Measurements from ENCODE around the gene CPNE5.

The CPNE5 gene

GRCh38 chr6:36838896-36839748 is at the start of gene CPNE5:
Gene CPNE5 (minus strand): TSS chr6:36839444. CDS start chr6:36839377, 67 bp downstream.
- H3K27me3 ChIP-seq (ENCODE audit: control insufficient read depth, insufficient read depth, low read length), result peaks cover 77% of the 10 kb centered on the region
- H3K9ac ChIP-seq (ENCODE audit: low read length), result no peak within 1 kb of the TSS
- H3K4me3 ChIP-seq (ENCODE audit: low read depth, low read length), result peak within 1 kb of the TSS; percentile 64
- no peaks in the 10 kb centered on the region for H3K9me3 ChIP-seq (ENCODE audit: control insufficient read depth, insufficient read depth, low read depth, low read length)
- H3K36me3 ChIP-seq (ENCODE audit: control insufficient read depth, insufficient read depth, low read length), result no peaks in the 10 kb centered on the region
- no peak within 1 kb of the TSS for H3K27ac ChIP-seq (ENCODE audit: low read depth, low read length)
- H3K4me1 ChIP-seq (ENCODE audit: control insufficient read depth, insufficient read depth, low read length), result peaks cover 17% of the 10 kb centered on the region

DNA sequence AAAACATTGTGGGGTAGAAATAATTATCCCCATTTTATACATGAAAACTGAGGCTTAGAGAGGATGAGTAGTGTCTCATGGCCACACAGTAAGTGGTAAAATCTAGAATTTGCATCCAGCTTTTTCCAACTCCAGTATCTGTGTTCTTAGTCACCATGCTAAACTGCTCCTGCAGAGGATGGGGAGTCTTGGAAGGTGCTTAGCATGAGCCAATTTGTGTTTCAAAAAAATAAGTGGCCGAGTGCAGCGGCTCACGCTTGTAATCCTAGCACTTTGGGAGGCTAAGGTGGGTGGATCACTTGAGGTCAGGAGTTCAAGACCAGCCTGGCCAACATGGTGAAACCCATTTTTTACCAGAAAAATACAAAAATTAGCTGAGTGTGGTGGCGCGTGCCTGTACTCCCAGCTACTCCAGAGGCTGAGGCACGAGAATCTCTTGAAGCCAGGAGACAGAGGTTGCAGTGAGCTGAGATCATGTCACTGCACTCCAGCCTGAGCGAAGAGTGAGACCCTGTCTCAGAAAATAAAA is 48.9 kb upstream of the CPNE5 start:
- no peak overlapping the region for H3K4me3 ChIP-seq (ENCODE audit: low read depth, low read length)
- no peak overlapping the region for H3K27ac ChIP-seq (ENCODE audit: low read depth, low read length)
- H3K4me1 ChIP-seq (ENCODE audit: control insufficient read depth, insufficient read depth, low read length), result peaks cover 5% of the 10 kb centered on the region
- no peaks in the 10 kb centered on the region for H3K9me3 ChIP-seq (ENCODE audit: control insufficient read depth, insufficient read depth, low read depth, low read length)
- no peaks in the 10 kb centered on the region for H3K27me3 ChIP-seq (ENCODE audit: control insufficient read depth, insufficient read depth, low read length)
- H3K36me3 ChIP-seq (ENCODE audit: control insufficient read depth, insufficient read depth, low read length), result no peaks in the 10 kb centered on the region
- H3K9ac ChIP-seq (ENCODE audit: low read length), result no peak overlapping the region

GRCh38 chr6:36886950-36887618 is 47.8 kb upstream of the CPNE5 start:
- H3K9me3 ChIP-seq (ENCODE audit: control insufficient read depth, insufficient read depth, low read depth, low read length), result no peaks in the 10 kb centered on the region
- no peak overlapping the region for H3K27ac ChIP-seq (ENCODE audit: low read depth, low read length)
- H3K9ac ChIP-seq (ENCODE audit: low read length), result no peak overlapping the region
- H3K4me1 ChIP-seq (ENCODE audit: control insufficient read depth, insufficient read depth, low read length), result peaks cover 5% of the 10 kb centered on the region
- peak overlapping the region; percentile 21; the same call in 1 of the 2 replicates for H3K4me3 ChIP-seq (ENCODE audit: low read depth, low read length)
- no peaks in the 10 kb centered on the region for H3K27me3 ChIP-seq (ENCODE audit: control insufficient read depth, insufficient read depth, low read length)
- no peaks in the 10 kb centered on the region for H3K36me3 ChIP-seq (ENCODE audit: control insufficient read depth, insufficient read depth, low read length)

DNA sequence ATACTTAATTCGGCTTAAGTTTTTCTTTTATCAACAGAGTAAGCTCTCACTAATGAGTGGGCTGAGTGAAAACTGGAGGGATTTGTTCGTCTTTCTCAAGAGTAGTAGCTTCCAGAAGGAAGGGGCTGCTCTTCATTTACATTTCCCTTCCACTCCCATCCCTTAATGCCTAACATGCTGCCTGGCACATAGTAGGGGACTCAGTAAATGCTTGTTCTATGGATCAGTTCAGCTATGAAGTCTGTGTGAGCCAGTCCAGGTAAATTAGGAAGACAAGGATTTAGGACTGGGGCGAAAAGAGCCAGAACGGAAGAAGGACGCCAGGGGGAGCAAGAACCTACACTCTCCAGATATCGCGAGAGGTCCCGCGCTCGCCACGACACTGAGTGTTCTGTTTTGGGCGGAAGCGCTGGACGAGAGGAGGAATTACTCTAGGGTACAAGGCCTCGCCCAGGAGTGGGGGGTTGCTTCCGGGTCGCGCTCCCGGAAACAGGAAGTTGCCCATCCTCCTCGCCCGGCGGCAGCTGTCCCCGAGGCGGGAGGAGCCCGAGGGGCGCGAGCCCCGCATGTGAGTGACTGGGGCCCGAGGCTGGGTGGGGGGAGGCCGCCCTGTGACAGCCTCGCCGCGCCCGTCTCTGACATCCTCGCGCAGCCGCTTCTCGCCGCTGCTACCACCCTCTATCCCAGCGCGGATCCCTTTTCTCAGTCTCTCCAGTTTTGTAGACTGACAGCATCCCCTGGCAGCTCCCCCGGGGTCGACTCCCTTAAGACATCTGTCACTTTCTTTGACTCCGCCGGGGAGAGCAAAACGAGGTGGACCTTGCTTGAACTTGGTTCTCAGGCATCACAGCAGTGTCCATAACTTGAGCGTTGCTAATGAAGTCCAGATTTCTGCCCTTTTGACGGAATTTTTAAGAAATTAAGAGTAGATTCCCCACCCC is 46.5 kb upstream of the CPNE5 start, which contains the start of gene C6orf89:
TSS of gene C6orf89 (plus strand) at position 492 of the 941 bp plus-strand sequence. CDS start 13,493 bp downstream, outside the sequence.
- peak within 1 kb of the TSS; percentile 19; the same call in 1 of the 2 replicates for H3K27ac ChIP-seq (ENCODE audit: low read depth, low read length)
- H3K27me3 ChIP-seq (ENCODE audit: control insufficient read depth, insufficient read depth, low read length), result no peaks in the 10 kb centered on the region
- H3K9ac ChIP-seq (ENCODE audit: low read length), result peak within 1 kb of the TSS; percentile 37
- H3K4me3 ChIP-seq (ENCODE audit: low read depth, low read length), result peak within 1 kb of the TSS; percentile 79
- H3K36me3 ChIP-seq (ENCODE audit: control insufficient read depth, insufficient read depth, low read length), result no peaks in the 10 kb centered on the region
- H3K4me1 ChIP-seq (ENCODE audit: control insufficient read depth, insufficient read depth, low read length), result peaks cover 5% of the 10 kb centered on the region
- peaks cover 4% of the 10 kb centered on the region for H3K9me3 ChIP-seq (ENCODE audit: control insufficient read depth, insufficient read depth, low read depth, low read length)

DNA sequence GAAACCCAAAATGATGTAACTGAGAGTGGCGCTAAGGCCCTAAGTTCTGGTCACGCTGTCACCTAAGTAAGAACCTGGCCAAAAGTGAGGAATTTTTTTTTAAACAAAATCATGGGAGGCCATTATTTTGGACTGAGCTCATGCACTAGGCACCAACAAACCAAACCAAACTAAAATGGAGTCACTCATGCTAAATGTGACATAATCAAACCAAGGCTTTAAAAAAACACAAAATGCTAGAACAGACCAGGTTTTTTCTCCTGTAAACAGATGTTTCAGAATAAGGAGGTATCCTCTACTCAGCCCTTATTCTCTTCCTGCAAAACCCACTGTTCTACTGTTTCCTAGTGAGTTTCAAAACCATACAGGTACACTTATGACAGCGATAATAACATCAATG is 45.4 kb upstream of the CPNE5 start:
- Histone ChIP-seq H3K9me3 (ENCODE audit: control insufficient read depth, insufficient read depth, low read depth, low read length) (peaks cover 4% of the 10 kb centered on the region), H3K27ac (ENCODE audit: low read depth, low read length) (no peak overlapping the region), H3K27me3 (ENCODE audit: control insufficient read depth, insufficient read depth, low read length) (no peaks in the 10 kb centered on the region), H3K9ac (ENCODE audit: low read length) (no peak overlapping the region), H3K4me3 (ENCODE audit: low read depth, low read length) (no peak overlapping the region), H3K36me3 (ENCODE audit: control insufficient read depth, insufficient read depth, low read length) (no peaks in the 10 kb centered on the region), H3K4me1 (ENCODE audit: control insufficient read depth, insufficient read depth, low read length) (peaks cover 5% of the 10 kb centered on the region)

- Histone ChIP-seq H3K4me3 (ENCODE audit: low read depth, low read length) (peak overlapping the region; percentile 86), H3K9me3 (ENCODE audit: control insufficient read depth, insufficient read depth, low read depth, low read length) (no peaks in the 10 kb centered on the region), H3K36me3 (ENCODE audit: control insufficient read depth, insufficient read depth, low read length) (peaks cover 16% of the 10 kb centered on the region), H3K27me3 (ENCODE audit: control insufficient read depth, insufficient read depth, low read length) (no peaks in the 10 kb centered on the region), H3K27ac (ENCODE audit: low read depth, low read length) (peak overlapping the region; percentile 89), H3K9ac (ENCODE audit: low read length) (peak overlapping the region; percentile 94), H3K4me1 (ENCODE audit: control insufficient read depth, insufficient read depth, low read length) (peaks cover 5% of the 10 kb centered on the region; the same call in 1 of the 2 replicates)
Measured at GRCh38 chr6:36875250-36875633, 36.0 kb upstream of the CPNE5 start.

GRCh38 chr6:36874443-36875249 is 35.4 kb upstream of the CPNE5 start, which contains the start of gene PPIL1:
Gene PPIL1 (minus strand): TSS chr6:36874803. CDS start chr6:36874772, 31 bp downstream.
- H3K27me3 ChIP-seq (ENCODE audit: control insufficient read depth, insufficient read depth, low read length), result no peaks in the 10 kb centered on the region
- H3K4me1 ChIP-seq (ENCODE audit: control insufficient read depth, insufficient read depth, low read length), result peaks cover 5% of the 10 kb centered on the region; the same call in 1 of the 2 replicates
- peak within 1 kb of the TSS; percentile 86 for H3K4me3 ChIP-seq (ENCODE audit: low read depth, low read length)
- peaks cover 19% of the 10 kb centered on the region for H3K36me3 ChIP-seq (ENCODE audit: control insufficient read depth, insufficient read depth, low read length)
- H3K9ac ChIP-seq (ENCODE audit: low read length), result peak within 1 kb of the TSS; percentile 94
- no peaks in the 10 kb centered on the region for H3K9me3 ChIP-seq (ENCODE audit: control insufficient read depth, insufficient read depth, low read depth, low read length)
- H3K27ac ChIP-seq (ENCODE audit: low read depth, low read length), result peak within 1 kb of the TSS; percentile 89

- Histone ChIP-seq H3K27me3 (ENCODE audit: control insufficient read depth, insufficient read depth, low read length) (no peaks in the 10 kb centered on the region), H3K36me3 (ENCODE audit: control insufficient read depth, insufficient read depth, low read length) (peaks cover 23% of the 10 kb centered on the region), H3K4me1 (ENCODE audit: control insufficient read depth, insufficient read depth, low read length) (peaks cover 5% of the 10 kb centered on the region; the same call in 1 of the 2 replicates), H3K27ac (ENCODE audit: low read depth, low read length) (peak overlapping the region; percentile 89), H3K4me3 (ENCODE audit: low read depth, low read length) (peak overlapping the region; percentile 86), H3K9me3 (ENCODE audit: control insufficient read depth, insufficient read depth, low read depth, low read length) (no peaks in the 10 kb centered on the region), H3K9ac (ENCODE audit: low read length) (peak overlapping the region; percentile 94)
Measured at GRCh38 chr6:36873612-36874442, 34.6 kb upstream of the CPNE5 start.

GRCh38 chr6:36873115-36873514 is 33.9 kb upstream of the CPNE5 start:
- Histone ChIP-seq H3K36me3 (ENCODE audit: control insufficient read depth, insufficient read depth, low read length) (peaks cover 23% of the 10 kb centered on the region), H3K9me3 (ENCODE audit: control insufficient read depth, insufficient read depth, low read depth, low read length) (no peaks in the 10 kb centered on the region), H3K27ac (ENCODE audit: low read depth, low read length) (no peak overlapping the region), H3K4me3 (ENCODE audit: low read depth, low read length) (no peak overlapping the region), H3K4me1 (ENCODE audit: control insufficient read depth, insufficient read depth, low read length) (peaks cover 5% of the 10 kb centered on the region; the same call in 1 of the 2 replicates), H3K9ac (ENCODE audit: low read length) (no peak overlapping the region), H3K27me3 (ENCODE audit: control insufficient read depth, insufficient read depth, low read length) (no peaks in the 10 kb centered on the region)
